Measurements from ENCODE around the gene FCSK.

The FCSK gene

GRCh38 chr16:70465999-70466804 lies 11.8 kb downstream of the FCSK start:
- H4K20me1 ChIP-seq (ENCODE audit: low read depth, low read length): no peaks in the 10 kb centered on the region
- no peaks in the 10 kb centered on the region for H3F3A ChIP-seq (ENCODE audit: insufficient read depth)
- H3K4me2 ChIP-seq (ENCODE audit: low read depth, low read length, poor library complexity, severe bottlenecking): no peak overlapping the region
- no peaks in the 10 kb centered on the region for H3K9me3 ChIP-seq (ENCODE audit: insufficient read depth, low read length)
- H3K79me2 ChIP-seq (ENCODE audit: insufficient read depth, low read length): no peaks in the 10 kb centered on the region
- H3K9me2 ChIP-seq (replicated peaks; ENCODE audit: insufficient read depth, low read length): no peaks in the 10 kb centered on the region
- no peak for TF ChIP-seq EZH2phosphoT487 (conservative IDR thresholded peaks at IDR 0.05; ENCODE audit: low read length)
- TF ChIP-seq, protein P1, sequence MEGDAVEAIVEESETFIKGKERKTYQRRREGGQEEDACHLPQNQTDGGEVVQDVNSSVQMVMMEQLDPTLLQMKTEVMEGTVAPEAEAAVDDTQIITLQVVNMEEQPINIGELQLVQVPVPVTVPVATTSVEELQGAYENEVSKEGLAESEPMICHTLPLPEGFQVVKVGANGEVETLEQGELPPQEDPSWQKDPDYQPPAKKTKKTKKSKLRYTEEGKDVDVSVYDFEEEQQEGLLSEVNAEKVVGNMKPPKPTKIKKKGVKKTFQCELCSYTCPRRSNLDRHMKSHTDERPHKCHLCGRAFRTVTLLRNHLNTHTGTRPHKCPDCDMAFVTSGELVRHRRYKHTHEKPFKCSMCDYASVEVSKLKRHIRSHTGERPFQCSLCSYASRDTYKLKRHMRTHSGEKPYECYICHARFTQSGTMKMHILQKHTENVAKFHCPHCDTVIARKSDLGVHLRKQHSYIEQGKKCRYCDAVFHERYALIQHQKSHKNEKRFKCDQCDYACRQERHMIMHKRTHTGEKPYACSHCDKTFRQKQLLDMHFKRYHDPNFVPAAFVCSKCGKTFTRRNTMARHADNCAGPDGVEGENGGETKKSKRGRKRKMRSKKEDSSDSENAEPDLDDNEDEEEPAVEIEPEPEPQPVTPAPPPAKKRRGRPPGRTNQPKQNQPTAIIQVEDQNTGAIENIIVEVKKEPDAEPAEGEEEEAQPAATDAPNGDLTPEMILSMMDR (IDR thresholded peaks at IDR 0.05; ENCODE audit: insufficient read depth, low read length, poor library complexity, severe bottlenecking): no peak
- no peak overlapping the region for H3K4me3 ChIP-seq (ENCODE audit: insufficient read depth, low read length, poor library complexity, severe bottlenecking)
- no peak overlapping the region for H3K9ac ChIP-seq (ENCODE audit: low read length)
- H3K36me3 ChIP-seq (ENCODE audit: low read length): no peaks in the 10 kb centered on the region
- H3K27ac ChIP-seq (ENCODE audit: low read depth, low read length): no peak overlapping the region
- H2AFZ ChIP-seq (ENCODE audit: low read depth, low read length, severe bottlenecking): no peak overlapping the region
- no peaks in the 10 kb centered on the region for H3K27me3 ChIP-seq (ENCODE audit: low read length)

DNA sequence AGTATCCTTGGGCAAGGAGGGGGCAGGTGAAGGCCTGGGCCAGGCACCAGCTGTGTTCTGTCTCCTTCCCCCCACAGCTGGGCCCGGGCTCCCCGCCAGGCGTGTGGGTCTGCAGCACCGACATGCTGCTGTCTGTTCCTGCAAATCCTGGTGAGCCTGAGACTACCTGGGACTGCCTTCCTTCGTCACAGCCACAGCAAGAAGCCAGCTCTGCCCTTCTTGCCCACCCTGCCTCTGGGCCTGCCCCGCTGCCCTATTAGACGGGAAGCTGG lies 12.3 kb downstream of the FCSK start:
- TF ChIP-seq EZH2phosphoT487 (conservative IDR thresholded peaks at IDR 0.05; ENCODE audit: low read length): no peak
- TF ChIP-seq, protein P1 (IDR thresholded peaks at IDR 0.05; ENCODE audit: insufficient read depth, low read length, poor library complexity, severe bottlenecking): no peak
- Histone ChIP-seq H3K4me2 (ENCODE audit: low read depth, low read length, poor library complexity, severe bottlenecking) (no peak overlapping the region), H3K27me3 (ENCODE audit: low read length) (no peaks in the 10 kb centered on the region), H2AFZ (ENCODE audit: low read depth, low read length, severe bottlenecking) (no peak overlapping the region), H4K20me1 (ENCODE audit: low read depth, low read length) (no peaks in the 10 kb centered on the region), H3F3A (ENCODE audit: insufficient read depth) (no peaks in the 10 kb centered on the region), H3K9me2 (replicated peaks; ENCODE audit: insufficient read depth, low read length) (no peaks in the 10 kb centered on the region), H3K79me2 (ENCODE audit: insufficient read depth, low read length) (no peaks in the 10 kb centered on the region), H3K27ac (ENCODE audit: low read depth, low read length) (no peak overlapping the region), H3K4me3 (ENCODE audit: insufficient read depth, low read length, poor library complexity, severe bottlenecking) (no peak overlapping the region), H3K9me3 (ENCODE audit: insufficient read depth, low read length) (no peaks in the 10 kb centered on the region), H3K9ac (ENCODE audit: low read length) (no peak overlapping the region), H3K36me3 (ENCODE audit: low read length) (no peaks in the 10 kb centered on the region)

DNA sequence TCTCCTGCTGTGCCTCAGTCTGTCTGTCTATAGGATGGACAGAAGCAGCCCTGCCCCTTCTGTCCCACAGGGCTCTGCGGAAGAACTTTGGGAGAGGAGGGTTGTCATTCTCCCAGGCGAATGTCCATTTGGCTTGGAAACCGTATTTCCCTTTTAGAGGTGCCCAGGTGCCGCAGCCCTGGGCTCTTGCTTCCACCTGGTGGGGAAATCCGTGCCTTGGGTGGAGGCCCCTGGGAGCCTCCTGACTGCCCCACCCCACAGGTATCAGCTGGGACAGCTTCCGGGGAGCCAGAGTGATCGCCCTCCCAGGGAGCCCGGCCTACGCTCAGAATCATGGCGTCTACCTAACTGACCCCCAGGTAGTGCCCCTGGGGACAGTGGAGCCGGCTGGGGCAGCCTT lies 12.7 kb downstream of the FCSK start:
- TF ChIP-seq, protein P1 (IDR thresholded peaks at IDR 0.05; ENCODE audit: insufficient read depth, low read length, poor library complexity, severe bottlenecking): no peak
- no peak for TF ChIP-seq EZH2phosphoT487 (conservative IDR thresholded peaks at IDR 0.05; ENCODE audit: low read length)
- Histone ChIP-seq H3F3A (ENCODE audit: insufficient read depth) (no peaks in the 10 kb centered on the region), H2AFZ (ENCODE audit: low read depth, low read length, severe bottlenecking) (no peak overlapping the region), H3K27ac (ENCODE audit: low read depth, low read length) (no peak overlapping the region), H4K20me1 (ENCODE audit: low read depth, low read length) (no peaks in the 10 kb centered on the region), H3K27me3 (ENCODE audit: low read length) (no peaks in the 10 kb centered on the region), H3K4me2 (ENCODE audit: low read depth, low read length, poor library complexity, severe bottlenecking) (no peak overlapping the region), H3K9ac (ENCODE audit: low read length) (no peak overlapping the region), H3K9me3 (ENCODE audit: insufficient read depth, low read length) (no peaks in the 10 kb centered on the region), H3K79me2 (ENCODE audit: insufficient read depth, low read length) (no peaks in the 10 kb centered on the region), H3K4me3 (ENCODE audit: insufficient read depth, low read length, poor library complexity, severe bottlenecking) (no peak overlapping the region), H3K9me2 (replicated peaks; ENCODE audit: insufficient read depth, low read length) (no peaks in the 10 kb centered on the region), H3K36me3 (ENCODE audit: low read length) (no peaks in the 10 kb centered on the region)

Data from SU-DHL-6 (cell line).